Thymus (tissue), 11 donors: ENCODE measurements around the gene ZNF503. TPM values are rescaled to one million over a fixed set of nuclear protein-coding genes. Genes with fewer than 3 reads are reported as not detected.
"Not testable (repeated sequence)": the region's sequence is repeated elsewhere in the genome, so short reads cannot be mapped to it uniquely, and the experiment has no call there.

Experiments used
- DNase-seq, 9 donors: peaks; one replicate each; pipeline ENCODE4 v3.0.0-alpha.2; 2013; ENCODE audit warnings: low spot score in 9 of 9, low read depth in 6 of 9, missing footprints in 1 of 9
- H3K27ac ChIP-seq, 2 donors: one replicate each; pipeline ENCODE4 v1.5.1; 2013; ENCODE audit warnings: control low read depth in 1 of 2, low read depth in 1 of 2, low read length in 1 of 2, mild to moderate bottlenecking in 1 of 2, moderate library complexity in 1 of 2
- H3K27me3 ChIP-seq, 2 donors: one replicate each; pipeline ENCODE4 v1.5.1; 2013; ENCODE audit warnings: low read length in 1 of 2; ENCODE audit not compliant: control insufficient read depth in 2 of 2, insufficient read depth in 1 of 2
- H3K36me3 ChIP-seq, 2 donors: one replicate each; pipeline ENCODE4 v1.5.1; 2013; ENCODE audit warnings: low read length in 1 of 2, mild to moderate bottlenecking in 1 of 2, moderate library complexity in 1 of 2; ENCODE audit not compliant: control insufficient read depth in 2 of 2, insufficient read depth in 2 of 2
- H3K4me1 ChIP-seq, 2 donors: one replicate each; pipeline ENCODE4 v1.5.1; 2013; ENCODE audit warnings: low read length in 2 of 2; ENCODE audit not compliant: control insufficient read depth in 2 of 2, insufficient read depth in 2 of 2
- H3K4me3 ChIP-seq, 2 donors: one replicate each; pipeline ENCODE4 v1.5.1; 2013; ENCODE audit warnings: low read length in 2 of 2, control low read depth in 1 of 2, mild to moderate bottlenecking in 1 of 2
- H3K9me3 ChIP-seq, 2 donors: one replicate each; pipeline ENCODE4 v1.5.1; 2013; ENCODE audit warnings: low read length in 1 of 2, mild to moderate bottlenecking in 1 of 2; ENCODE audit not compliant: control insufficient read depth in 2 of 2, insufficient read depth in 1 of 2
- WGBS: extraction: QIAGEN DNeasy Blood & Tissue Kit; methylation state at CpG from one replicate; pipeline ENCODE4 v1.1.7; 2013; 5-methylcytosine and 5-hydroxymethylcytosine counted together
- polyA plus RNA-seq: library from polyadenylated mRNA; stranded (reverse); fragments of 200-250 nt; gene quantifications from one replicate; pipeline ENCODE4 v1.2.3, GENCODE V29; 2013
- total RNA-seq: library from RNA; stranded (reverse); fragments of 120-200 nt; gene quantifications from one replicate; pipeline ENCODE4 v1.2.4, GENCODE V29; 2013
- donor health status: healthy.

The ZNF503 gene
- total and polyA plus RNA-seq, 2 donors = 0.38 to 7.7 TPM

DNA sequence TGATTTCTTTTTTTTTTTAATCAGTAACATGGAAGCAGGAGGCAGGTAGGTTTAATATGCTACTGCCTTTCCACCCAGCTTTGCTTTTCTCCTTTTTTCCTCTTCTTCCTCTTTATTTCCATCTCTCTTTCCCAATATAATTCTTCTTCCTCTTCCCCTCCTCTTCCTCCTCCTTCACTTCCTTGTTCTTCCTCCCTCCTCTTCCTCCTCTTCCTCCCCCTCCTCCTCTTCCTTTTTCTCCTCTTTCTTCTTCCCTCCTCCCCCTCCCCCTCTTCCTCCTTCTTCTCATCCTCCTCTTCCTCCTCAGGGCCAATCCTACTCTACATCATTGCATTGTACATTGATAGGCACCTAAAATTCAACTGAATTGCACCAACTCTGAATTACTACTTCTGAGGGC, 11.4 kb downstream of the ZNF503 start:
- Histone ChIP-seq H3K27me3 (peaks cover 12 to 38% of the 10 kb centered on the region in 2 donors), H3K36me3 (no peaks in the 10 kb centered on the region), H3K4me1 (peaks cover 0 to 1% of the 10 kb centered on the region in 2 donors), H3K4me3 (no peak overlapping the region), H3K27ac (no peak overlapping the region), H3K9me3 (no peaks in the 10 kb centered on the region)
- no peak for DNase-seq

DNA sequence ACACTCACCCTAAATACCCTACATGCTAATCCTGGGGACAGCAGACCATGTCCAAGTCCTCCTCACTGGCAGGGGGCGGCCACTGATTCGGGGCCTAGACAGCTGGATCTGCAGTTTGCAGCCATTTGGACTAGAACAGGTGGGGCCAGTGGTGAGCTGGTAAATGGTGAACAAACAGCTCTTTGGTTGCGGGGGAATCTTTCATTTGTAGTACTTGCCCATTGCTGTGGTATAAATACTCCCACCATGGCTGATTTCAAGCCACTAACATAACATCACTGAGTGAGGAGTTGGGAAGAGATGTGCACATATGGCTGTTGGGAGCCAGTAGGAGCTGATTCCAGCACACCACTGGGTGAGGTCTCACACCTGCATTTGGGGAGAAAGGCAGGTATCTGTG, 13.5 kb downstream of the ZNF503 start:
- 96% methylated on average over 3 of the region's 3 CpGs for WGBS
- peaks cover 2 to 18% of the 10 kb centered on the region in 2 donors for H3K27me3 ChIP-seq
- no peaks in the 10 kb centered on the region for H3K9me3 ChIP-seq
- no peaks in the 10 kb centered on the region for H3K4me1 ChIP-seq
- DNase-seq = no peak
- no peak overlapping the region for H3K4me3 ChIP-seq
- H3K36me3 ChIP-seq = no peaks in the 10 kb centered on the region
- no peak overlapping the region for H3K27ac ChIP-seq

DNA sequence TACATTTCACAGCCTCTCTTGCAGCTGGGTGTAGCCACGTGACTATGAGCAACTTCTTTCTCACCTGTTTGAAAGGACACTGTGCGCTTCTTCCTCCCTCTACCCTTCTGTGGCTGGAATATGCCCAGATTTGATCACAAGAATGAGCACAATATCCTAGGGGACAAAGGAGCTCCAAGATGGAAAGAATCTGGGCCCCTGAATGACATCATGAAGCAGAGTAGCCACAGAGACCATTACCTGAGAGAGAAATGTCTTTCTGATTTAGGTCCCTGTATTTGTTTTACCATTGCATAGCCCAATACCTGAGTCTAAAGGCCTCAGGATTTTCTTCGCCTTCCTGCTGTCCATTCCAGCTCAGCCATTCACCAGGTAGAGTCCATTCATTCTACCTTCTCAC, 15.4 kb downstream of the ZNF503 start:
- DNase-seq = no peak
- Histone ChIP-seq H3K36me3 (no peaks in the 10 kb centered on the region), H3K4me3 (no peak overlapping the region), H3K4me1 (no peaks in the 10 kb centered on the region), H3K27ac (no peak overlapping the region), H3K9me3 (no peaks in the 10 kb centered on the region), H3K27me3 (peaks cover 2 to 3% of the 10 kb centered on the region in 2 donors)
- WGBS = 93% methylated on average over 3 of the region's 3 CpGs

DNA sequence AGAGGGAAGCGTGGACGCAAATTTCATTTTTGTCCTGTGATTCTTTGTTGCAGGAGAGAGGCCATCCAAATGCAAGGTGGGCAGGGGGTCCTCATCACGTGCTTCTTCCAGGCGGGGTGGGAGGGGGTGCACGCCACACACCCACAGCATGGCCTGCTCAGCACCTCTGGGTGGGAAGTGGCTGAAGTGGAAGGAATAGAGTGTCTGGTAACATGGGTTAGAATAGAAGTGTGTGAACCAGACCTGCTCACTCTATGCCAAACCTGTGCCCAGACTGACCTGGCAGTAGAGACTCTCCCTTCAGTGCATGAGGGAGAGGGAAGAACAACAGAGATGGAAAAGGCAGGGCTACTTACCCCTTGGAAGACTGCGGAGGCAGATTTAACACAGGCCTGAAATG, 21.7 kb downstream of the ZNF503 start:
- H3K36me3 ChIP-seq = no peaks in the 10 kb centered on the region
- H3K4me1 ChIP-seq = no peaks in the 10 kb centered on the region
- no peak overlapping the region for H3K4me3 ChIP-seq
- no peaks in the 10 kb centered on the region for H3K9me3 ChIP-seq
- DNase-seq = no peak
- no peak overlapping the region for H3K27ac ChIP-seq
- no peaks in the 10 kb centered on the region for H3K27me3 ChIP-seq
- WGBS = over 99% methylated on average over 6 of the region's 6 CpGs

DNA sequence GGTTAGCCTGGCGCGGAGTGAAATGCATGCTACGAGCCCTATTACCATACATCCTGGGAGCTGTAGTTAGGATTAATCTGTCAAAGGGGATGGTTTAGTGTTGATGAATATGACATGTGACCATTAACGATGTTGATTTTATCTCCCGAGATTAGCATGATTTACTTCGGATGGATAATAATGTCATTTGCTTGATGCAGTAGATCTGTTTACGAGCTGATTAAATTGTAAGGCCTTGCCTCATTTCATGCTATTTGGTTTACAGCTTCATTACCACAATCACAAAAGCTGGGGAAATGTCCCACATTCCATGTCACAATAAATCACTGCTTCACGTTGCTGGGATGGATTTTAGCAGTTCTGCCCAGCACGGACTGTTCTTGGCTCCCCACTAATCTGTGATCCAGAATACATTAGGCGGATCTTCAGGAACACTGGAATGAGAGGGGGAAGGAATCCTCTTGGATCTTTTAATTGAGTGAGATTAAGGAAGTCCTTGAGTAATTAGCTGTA, 22.3 kb downstream of the ZNF503 start:
- no peaks in the 10 kb centered on the region for H3K9me3 ChIP-seq
- H3K4me1 ChIP-seq = no peaks in the 10 kb centered on the region
- no peak for DNase-seq
- no peaks in the 10 kb centered on the region for H3K36me3 ChIP-seq
- H3K27me3 ChIP-seq = no peaks in the 10 kb centered on the region
- WGBS = 94% methylated on average over 10 of the region's 10 CpGs
- H3K27ac ChIP-seq = no peak overlapping the region
- H3K4me3 ChIP-seq = no peak overlapping the region

DNA sequence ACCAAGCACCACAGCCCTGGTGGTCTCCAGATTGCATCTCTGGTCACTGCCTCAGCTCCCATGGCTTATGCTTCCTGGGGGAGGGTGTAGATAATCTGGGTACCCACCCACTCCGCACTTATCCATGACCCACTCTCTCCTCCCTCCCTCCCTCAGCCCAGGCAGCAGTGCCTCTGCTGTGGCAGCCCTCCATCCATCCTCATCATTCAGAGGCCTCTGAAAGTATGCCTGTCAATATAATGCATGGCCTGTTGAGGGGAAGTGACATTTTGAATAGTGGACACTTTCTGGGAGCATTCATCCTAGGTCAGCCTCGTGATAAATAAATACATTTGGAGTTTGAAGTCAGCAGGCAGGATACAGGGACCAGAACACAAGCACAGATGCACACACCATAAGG, 23.2 kb downstream of the ZNF503 start:
- no peaks in the 10 kb centered on the region for H3K36me3 ChIP-seq
- no peak for DNase-seq
- no peak overlapping the region for H3K4me3 ChIP-seq
- 92% methylated on average over 2 of the region's 2 CpGs for WGBS
- H3K4me1 ChIP-seq = no peaks in the 10 kb centered on the region
- no peak overlapping the region for H3K27ac ChIP-seq
- no peaks in the 10 kb centered on the region for H3K27me3 ChIP-seq
- no peaks in the 10 kb centered on the region for H3K9me3 ChIP-seq

DNA sequence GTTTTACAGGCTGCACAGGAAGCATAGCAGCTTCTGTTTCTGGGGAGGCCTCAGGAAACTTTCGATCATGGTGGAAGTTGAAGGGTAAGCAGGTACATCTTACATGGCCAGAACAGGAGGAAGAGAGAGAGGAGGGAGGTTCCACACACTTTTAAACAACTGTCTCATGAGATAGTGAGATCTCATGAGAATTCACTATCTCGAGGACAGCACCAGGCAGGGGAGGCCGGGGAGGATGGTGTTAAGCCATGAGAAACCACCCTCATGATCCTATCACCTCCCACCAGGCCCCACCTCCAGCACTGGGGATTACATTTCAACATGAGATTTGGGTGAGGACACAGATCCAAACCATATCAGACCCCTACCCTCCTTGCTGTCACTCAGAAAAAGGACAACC, 23.7 kb downstream of the ZNF503 start:
- no peaks in the 10 kb centered on the region for H3K4me1 ChIP-seq
- H3K9me3 ChIP-seq = no peaks in the 10 kb centered on the region
- no peaks in the 10 kb centered on the region for H3K36me3 ChIP-seq
- 96% methylated on average over 3 of the region's 3 CpGs for WGBS
- no peaks in the 10 kb centered on the region for H3K27me3 ChIP-seq
- DNase-seq = no peak
- H3K4me3 ChIP-seq = no peak overlapping the region
- no peak overlapping the region for H3K27ac ChIP-seq

DNA sequence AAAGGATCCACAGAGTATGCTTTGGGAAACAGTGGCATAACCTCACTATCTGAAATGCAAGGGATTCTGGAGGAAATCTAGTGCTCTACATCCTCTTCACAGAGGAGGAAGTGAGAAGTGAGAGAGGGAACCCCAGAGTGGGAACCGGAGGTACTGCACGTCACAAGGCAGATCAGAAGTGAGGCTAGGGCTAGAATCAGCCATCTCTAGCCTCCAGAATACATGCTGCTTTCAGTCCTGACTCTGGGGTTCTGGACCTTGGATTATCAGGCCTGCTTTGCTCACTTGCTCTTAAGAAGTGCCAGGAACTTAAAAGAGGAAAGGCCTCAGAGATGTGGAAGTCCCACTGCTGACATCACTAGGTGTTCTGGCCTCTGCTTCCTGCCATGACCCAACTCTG, 25.7 kb downstream of the ZNF503 start:
- 85% methylated on average over 2 of the region's 2 CpGs for WGBS
- peak in 1 of 9 donors; percentile 22 for DNase-seq
- no peaks in the 10 kb centered on the region for H3K27me3 ChIP-seq
- no peaks in the 10 kb centered on the region for H3K36me3 ChIP-seq
- no peak overlapping the region for H3K27ac ChIP-seq
- H3K9me3 ChIP-seq = no peaks in the 10 kb centered on the region
- H3K4me3 ChIP-seq = no peak overlapping the region
- no peaks in the 10 kb centered on the region for H3K4me1 ChIP-seq

DNA sequence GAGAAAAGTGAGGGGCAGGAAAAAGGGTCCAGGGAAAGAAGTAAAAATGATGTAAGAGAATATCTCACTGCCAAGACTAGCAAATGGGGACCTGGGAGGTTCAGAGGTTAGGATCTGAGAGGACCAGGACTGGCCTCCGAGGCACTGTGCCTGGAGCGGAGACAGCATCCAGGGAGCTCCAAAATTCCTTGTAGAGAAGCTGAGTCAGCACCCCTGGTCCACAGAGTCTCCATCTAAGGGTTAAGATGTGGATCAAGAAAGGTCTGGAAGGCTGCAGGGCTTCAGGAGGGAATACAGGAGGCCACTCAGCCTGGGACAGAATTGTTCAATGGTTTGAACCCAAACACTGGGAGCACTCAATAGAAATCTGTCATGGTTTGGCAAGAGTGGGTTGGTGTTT, 30.6 kb downstream of the ZNF503 start:
- no peak overlapping the region for H3K27ac ChIP-seq
- H3K36me3 ChIP-seq = no peaks in the 10 kb centered on the region
- H3K9me3 ChIP-seq = no peaks in the 10 kb centered on the region
- no peak for DNase-seq
- H3K4me1 ChIP-seq = no peaks in the 10 kb centered on the region
- WGBS = 97% methylated on average over 2 of the region's 2 CpGs
- no peaks in the 10 kb centered on the region for H3K27me3 ChIP-seq
- H3K4me3 ChIP-seq = no peak overlapping the region

DNA sequence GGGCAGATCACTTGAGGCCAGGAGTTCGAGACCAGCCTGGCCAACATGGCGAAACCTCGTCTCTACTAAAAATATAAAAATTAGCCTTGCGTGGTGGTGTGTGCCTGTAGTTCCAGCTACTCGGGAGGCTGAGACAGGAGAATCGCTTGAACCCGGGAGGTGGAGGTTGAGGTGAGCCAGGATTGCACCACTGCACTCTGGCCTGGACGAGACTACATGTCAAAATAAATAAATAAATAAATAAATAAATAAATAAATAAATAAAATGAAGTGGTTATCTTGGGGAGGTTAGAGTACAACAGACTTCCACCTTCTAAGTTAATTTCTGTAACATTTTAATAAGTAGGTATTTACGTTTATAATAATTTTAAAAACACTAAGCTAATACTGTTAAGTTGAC, 31.7 kb downstream of the ZNF503 start:
- DNase-seq, H3K36me3 ChIP-seq, H3K4me3 ChIP-seq, H3K4me1 ChIP-seq, H3K27me3 ChIP-seq, H3K27ac ChIP-seq, H3K9me3 ChIP-seq: not testable (repeated sequence)
- WGBS = 98% methylated on average over 9 of the region's 9 CpGs
